ENCODE results near the gene PRRC1. TPM values are rescaled to one million over a fixed set of nuclear protein-coding genes. Genes with fewer than 3 reads are reported as not detected.

Gene PRRC1
- total RNA-seq, 1 experiment from 2014 or later, result 53.2 TPM

GRCh38 chr5:127590156-127590722, 72.8 kb downstream of the PRRC1 start:
- H3K9ac ChIP-seq (ENCODE audit: low read length), result no peak overlapping the region
- no peaks in the 10 kb centered on the region for H3K4me1 ChIP-seq (ENCODE audit: control insufficient read depth in 1 of 2, insufficient read depth in 2 of 2, low read length in 2 of 2)
- intact Hi-C loops (cut with micrococcal nuclease), result no loop called here
- no peaks in the 10 kb centered on the region for H3K79me2 ChIP-seq (ENCODE audit: insufficient read depth, low read length)
- no peak overlapping the region for H3K27ac ChIP-seq (ENCODE audit: low read depth, low read length)
- ATAC-seq, result no peak
- RAD21 ChIA-PET (ENCODE audit: low non-redundant PET in 1 of 2, low total read pairs in 2 of 2, uncharacterized antibody in 2 of 2, unreplicated experiment in 2 of 2), result no interaction called here
- no peak overlapping the region for H3K4me3 ChIP-seq (replicated peaks in 1 of 2; ENCODE audit: low read depth in 1 of 2, low read length in 2 of 2)
- no peaks in the 10 kb centered on the region for H3K9me2 ChIP-seq (ENCODE audit: insufficient read depth)
- no peak for TF ChIP-seq TCF7L2 (IDR thresholded peaks at IDR 0.05; ENCODE audit: borderline replicate concordance, extremely low read depth, insufficient read depth, insufficient read length)
- no peak for TF ChIP-seq POLR2A (IDR thresholded peaks at IDR 0.05; ENCODE audit: borderline replicate concordance, extremely low read depth, insufficient read depth, insufficient read length)
- no peak for TF ChIP-seq RAD21 (IDR thresholded peaks at IDR 0.05; ENCODE audit: low read depth)
- TF ChIP-seq CTCF (IDR thresholded peaks at IDR 0.05 in 2 of 3, conservative IDR thresholded peaks at IDR 0.05 in 1 of 3; ENCODE audit: borderline replicate concordance in 1 of 3, insufficient read depth in 1 of 3, low read depth in 2 of 3, low read length in 2 of 3), result no peak
- TF ChIP-seq ELF1 (IDR thresholded peaks at IDR 0.05; ENCODE audit: borderline replicate concordance, low read depth), result no peak
- TF ChIP-seq JUND (IDR thresholded peaks at IDR 0.05), result no peak
- TF ChIP-seq REST (IDR thresholded peaks at IDR 0.05; ENCODE audit: low read depth), result no peak
- TF ChIP-seq EZH2phosphoT487 (IDR thresholded peaks at IDR 0.05; ENCODE audit: borderline replicate concordance), result no peak
- TF ChIP-seq SP1 (IDR thresholded peaks at IDR 0.05; ENCODE audit: low read depth), result no peak
- TF ChIP-seq CEBPB (IDR thresholded peaks at IDR 0.05; ENCODE audit: low read depth), result no peak
- TF ChIP-seq EZH2 (IDR thresholded peaks at IDR 0.05), result no peak
- no peak for TF ChIP-seq SIN3A (IDR thresholded peaks at IDR 0.05; ENCODE audit: low read depth)
- TF ChIP-seq FOSL1 (IDR thresholded peaks at IDR 0.05; ENCODE audit: low read depth), result no peak
- no peak overlapping the region for H3K4me2 ChIP-seq (ENCODE audit: low read length)
- POLR2A ChIA-PET, result no interaction called here
- no peaks in the 10 kb centered on the region for H3K36me3 ChIP-seq (ENCODE audit: control insufficient read depth in 1 of 2, insufficient read depth in 2 of 2, low read length in 2 of 2)
- DNase-seq (ENCODE audit: low read depth, low spot score), result no peak
- no peaks in the 10 kb centered on the region for H3K27me3 ChIP-seq (ENCODE audit: insufficient read depth, low read length)
- no peak overlapping the region for H2AFZ ChIP-seq (ENCODE audit: low read depth, low read length, poor library complexity, severe bottlenecking)
- H4K20me1 ChIP-seq (ENCODE audit: insufficient read depth), result no peaks in the 10 kb centered on the region
- H3K9me3 ChIP-seq (ENCODE audit: control insufficient read depth in 1 of 2, insufficient read depth in 1 of 2, low read depth in 1 of 2, low read length in 2 of 2), result no peaks in the 10 kb centered on the region
- CTCF ChIA-PET, result no interaction called here
- no TSS peak for BruUV-seq (replicated peaks)

Measured in HCT116 (cell line).